ENCODE data around the gene SASH3. TPM values are rescaled to one million over a fixed set of nuclear protein-coding genes. Genes with fewer than 3 reads are reported as not detected.

Gene SASH3
- total RNA-seq, 4 donors from 2014 or later, result 3.9 to 10.4 (median 6.3) TPM

DNA sequence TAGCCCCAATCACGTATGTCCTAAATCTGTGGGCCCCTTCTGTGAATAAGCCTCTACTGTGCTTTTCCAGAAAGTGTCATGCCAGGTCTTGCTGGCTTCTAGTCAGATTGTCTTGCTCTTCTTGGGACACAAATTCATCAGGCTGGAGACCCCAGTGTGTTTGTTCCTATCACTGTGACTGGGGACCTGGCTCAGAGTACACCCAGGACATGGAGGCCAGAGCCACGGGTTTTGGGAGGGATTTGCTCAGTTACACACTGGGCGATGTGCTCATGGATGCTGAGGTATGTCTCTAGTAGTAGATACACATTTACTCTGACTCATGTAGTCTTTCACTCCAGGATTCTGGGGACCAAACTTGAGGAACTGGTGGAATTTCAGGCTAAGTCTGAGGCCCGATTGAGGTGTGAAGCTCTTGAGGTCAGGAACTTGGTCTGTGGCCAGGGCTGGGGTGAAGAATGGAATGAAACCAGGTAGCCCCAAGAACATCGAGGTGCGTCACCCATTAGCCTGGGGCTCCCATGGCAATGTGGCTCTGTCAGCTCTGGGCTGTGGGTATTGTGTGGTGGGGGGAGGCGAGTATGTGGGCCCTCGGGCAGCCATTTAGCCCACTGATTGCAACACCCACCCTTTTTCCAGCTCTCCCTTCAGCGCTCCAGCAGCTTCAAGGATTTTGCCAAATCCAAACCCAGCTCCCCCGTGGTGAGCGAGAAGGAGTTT is 7.7 kb downstream of the SASH3 start:
- Histone ChIP-seq H3K27me3 (no peaks in the 10 kb centered on the region), H3K36me3 (no peaks in the 10 kb centered on the region), H3K9me3 (peaks cover 0 to 3% (median 0%) of the 10 kb centered on the region in 4 donors), H3K27ac (replicated peaks in 1 of 4) (no peak overlapping the region), H3K4me3 (no peak overlapping the region), H3K4me1 (no peaks in the 10 kb centered on the region)
- 77% methylated on average over 9 of the region's 11 CpGs for WGBS
- no peak for DNase-seq (ENCODE audit: extremely low spot score)
- intact Hi-C loops (cut with DNase I), result no loop called here
- TF ChIP-seq POLR2AphosphoS5 (IDR thresholded peaks at IDR 0.05), result no peak
- TF ChIP-seq CTCF (IDR thresholded peaks at IDR 0.05), result no peak
- TF ChIP-seq EP300 (IDR thresholded peaks at IDR 0.05), result no peak
- TF ChIP-seq POLR2A (IDR thresholded peaks at IDR 0.05; ENCODE audit: low read depth), result no peak

DNA sequence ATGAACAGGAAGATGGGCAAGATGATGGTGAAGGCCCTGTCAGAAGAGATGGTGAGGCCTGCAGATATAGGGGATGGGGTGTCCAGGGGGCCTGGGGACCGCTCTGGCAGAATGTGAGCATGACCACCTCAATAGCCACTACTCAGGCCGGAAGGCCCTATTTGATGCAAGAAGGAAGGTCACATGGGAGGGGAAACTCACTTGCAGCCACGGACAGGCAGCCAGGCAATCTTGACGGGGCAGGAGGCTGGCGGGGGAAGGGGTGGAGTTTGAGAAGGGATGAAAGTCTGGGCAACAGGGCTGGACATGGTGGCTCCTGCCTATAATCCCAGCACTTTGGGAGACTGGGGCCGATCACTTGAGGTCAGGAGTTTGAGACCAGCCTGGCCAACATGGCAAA is 8.8 kb downstream of the SASH3 start:
- no peaks in the 10 kb centered on the region for H3K36me3 ChIP-seq
- peaks cover 0 to 3% (median 0%) of the 10 kb centered on the region in 4 donors for H3K9me3 ChIP-seq
- no peak for DNase-seq (ENCODE audit: extremely low spot score)
- no peaks in the 10 kb centered on the region for H3K4me1 ChIP-seq
- intact Hi-C loops (cut with DNase I), result no loop called here
- H3K27ac ChIP-seq (replicated peaks in 1 of 4), result no peak overlapping the region
- no peak for TF ChIP-seq EP300 (IDR thresholded peaks at IDR 0.05)
- TF ChIP-seq POLR2A (IDR thresholded peaks at IDR 0.05; ENCODE audit: low read depth), result no peak
- no peak for TF ChIP-seq CTCF (IDR thresholded peaks at IDR 0.05)
- no peak for TF ChIP-seq POLR2AphosphoS5 (IDR thresholded peaks at IDR 0.05)
- 76% methylated on average over 6 of the region's 6 CpGs for WGBS
- no peaks in the 10 kb centered on the region for H3K27me3 ChIP-seq
- H3K4me3 ChIP-seq, result no peak overlapping the region

- intact Hi-C loops (cut with DNase I), result no loop called here
- WGBS, result 85% methylated on average over 3 of the region's 3 CpGs
- H3K27me3 ChIP-seq, result no peaks in the 10 kb centered on the region
- H3K36me3 ChIP-seq, result no peaks in the 10 kb centered on the region
- no peak for DNase-seq (ENCODE audit: extremely low spot score)
- no peaks in the 10 kb centered on the region for H3K4me1 ChIP-seq
- no peak overlapping the region for H3K4me3 ChIP-seq
- no peak for TF ChIP-seq EP300 (IDR thresholded peaks at IDR 0.05)
- no peak for TF ChIP-seq POLR2AphosphoS5 (IDR thresholded peaks at IDR 0.05)
- TF ChIP-seq CTCF (IDR thresholded peaks at IDR 0.05), result no peak
- TF ChIP-seq POLR2A (IDR thresholded peaks at IDR 0.05; ENCODE audit: low read depth), result no peak
- H3K9me3 ChIP-seq, result peaks cover 0 to 3% (median 0%) of the 10 kb centered on the region in 4 donors
- H3K27ac ChIP-seq (replicated peaks in 1 of 4), result no peak overlapping the region
Observed at GRCh38 chrX:129790146-129790545, 10.4 kb downstream of the SASH3 start.

DNA sequence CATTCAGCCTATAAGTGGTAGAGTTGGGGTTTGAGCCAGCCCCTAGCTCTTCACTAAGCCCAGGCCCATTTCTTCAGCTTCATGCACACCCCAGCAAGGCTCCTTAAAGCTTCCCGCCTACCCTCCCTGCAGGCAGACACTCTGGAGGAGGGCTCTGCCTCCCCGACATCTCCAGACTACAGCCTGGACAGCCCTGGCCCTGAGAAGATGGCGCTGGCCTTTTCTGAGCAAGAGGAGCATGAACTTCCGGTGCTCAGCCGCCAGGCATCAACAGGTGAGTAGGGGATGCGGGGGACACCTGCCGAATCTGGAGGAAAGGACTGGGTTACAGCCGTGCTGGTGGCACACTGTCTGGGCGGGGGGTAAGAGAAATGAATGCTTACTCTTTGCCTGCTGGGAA is 11.1 kb downstream of the SASH3 start:
- no peak for DNase-seq (ENCODE audit: extremely low spot score)
- 98% methylated on average over 9 of the region's 9 CpGs for WGBS
- Histone ChIP-seq H3K27ac (replicated peaks in 1 of 4) (no peak overlapping the region), H3K36me3 (no peaks in the 10 kb centered on the region), H3K4me1 (no peaks in the 10 kb centered on the region), H3K27me3 (no peaks in the 10 kb centered on the region), H3K4me3 (no peak overlapping the region), H3K9me3 (peaks cover 0 to 3% (median 0%) of the 10 kb centered on the region in 4 donors)
- TF ChIP-seq POLR2AphosphoS5 (IDR thresholded peaks at IDR 0.05), result no peak
- TF ChIP-seq POLR2A (IDR thresholded peaks at IDR 0.05; ENCODE audit: low read depth), result no peak
- TF ChIP-seq CTCF (IDR thresholded peaks at IDR 0.05), result no peak
- TF ChIP-seq EP300 (IDR thresholded peaks at IDR 0.05), result no peak
- intact Hi-C loops (cut with DNase I), result no loop called here

GRCh38 chrX:129791336-129791735 is 11.6 kb downstream of the SASH3 start:
- Histone ChIP-seq H3K9me3 (peaks cover 0 to 3% (median 0%) of the 10 kb centered on the region in 4 donors), H3K4me3 (no peak overlapping the region), H3K36me3 (no peaks in the 10 kb centered on the region), H3K27ac (replicated peaks in 1 of 4) (no peak overlapping the region), H3K4me1 (no peaks in the 10 kb centered on the region), H3K27me3 (no peaks in the 10 kb centered on the region)
- intact Hi-C loops (cut with DNase I), result no loop called here
- no peak for DNase-seq (ENCODE audit: extremely low spot score)
- 83% methylated on average over 8 of the region's 8 CpGs for WGBS
- no peak for TF ChIP-seq CTCF (IDR thresholded peaks at IDR 0.05)
- TF ChIP-seq POLR2AphosphoS5 (IDR thresholded peaks at IDR 0.05), result no peak
- TF ChIP-seq EP300 (IDR thresholded peaks at IDR 0.05), result no peak

All from esophagus muscularis mucosa (tissue), 4 donors.